H9 (cell line): ENCODE measurements around the gene TRIM40. TPM values are rescaled to one million over a fixed set of nuclear protein-coding genes. Genes with fewer than 3 reads are reported as not detected.

Experiments
- DNase-seq: peaks from one replicate; pipeline ENCODE4 v3.0.0-alpha.2; 2017
- H2AFZ ChIP-seq: one replicate; pipeline ENCODE4 v1.6.1; 2013; ENCODE audit warnings: mild to moderate bottlenecking, low read length, control low read depth, moderate library complexity
- H2AK5ac ChIP-seq: 2 replicates; pipeline ENCODE4 v1.6.1; 2013; ENCODE audit warnings: low read length, control low read depth, mixed read lengths; ENCODE audit not compliant: insufficient read length
- H2BK120ac ChIP-seq: one replicate; pipeline ENCODE4 v1.6.1; 2013; ENCODE audit warnings: low read depth, mild to moderate bottlenecking, low read length, control low read depth, inconsistent platforms; ENCODE audit not compliant: poor library complexity, severe bottlenecking
- H2BK12ac ChIP-seq: 2 replicates; pipeline ENCODE4 v1.6.1; 2013; ENCODE audit warnings: low read length, control low read depth, mixed read lengths, low read depth; ENCODE audit not compliant: insufficient read length
- H2BK15ac ChIP-seq: 2 replicates; pipeline ENCODE4 v1.6.1; 2013; ENCODE audit warnings: low read depth, low read length, control low read depth
- H2BK20ac ChIP-seq: one replicate; pipeline ENCODE4 v1.6.1; 2013; ENCODE audit warnings: low read depth, mild to moderate bottlenecking, low read length, control low read depth, inconsistent platforms; ENCODE audit not compliant: poor library complexity, severe bottlenecking
- H2BK5ac ChIP-seq: 2 replicates; pipeline ENCODE4 v1.6.1; 2013; ENCODE audit warnings: low read length, control low read depth, mixed read lengths; ENCODE audit not compliant: insufficient read length
- H3K14ac ChIP-seq: 2 replicates; pipeline ENCODE4 v1.6.1; 2013; ENCODE audit warnings: low read length, control low read depth; ENCODE audit not compliant: insufficient read depth
- H3K18ac ChIP-seq: 2 replicates; pipeline ENCODE4 v1.6.1; 2013; ENCODE audit warnings: low read depth, mild to moderate bottlenecking, mixed read lengths, low read length, control low read depth; ENCODE audit not compliant: insufficient read length
- H3K23ac ChIP-seq: 2 replicates; pipeline ENCODE4 v1.6.1; 2013; ENCODE audit warnings: low read length, control low read depth, mixed read lengths, low read depth; ENCODE audit not compliant: insufficient read length
- H3K23me2 ChIP-seq: 2 replicates; pipeline ENCODE4 v1.6.1; 2013; ENCODE audit warnings: low read depth, mild to moderate bottlenecking, mixed read lengths, low read length, control low read depth; ENCODE audit not compliant: insufficient read length, poor library complexity, severe bottlenecking
- H3K27ac ChIP-seq: 2 replicates; pipeline ENCODE4 v1.5.1; 2013; ENCODE audit warnings: low read length, control low read depth, mixed read lengths, low read depth; ENCODE audit not compliant: insufficient read length
- H3K27me3 ChIP-seq: 2 replicates; pipeline ENCODE4 v1.6.1; 2013; ENCODE audit warnings: low read length, control low read depth, inconsistent platforms; ENCODE audit not compliant: insufficient read depth
- H3K4ac ChIP-seq: 2 replicates; pipeline ENCODE4 v1.6.1; 2013; ENCODE audit warnings: low read depth, mild to moderate bottlenecking, control low read depth, inconsistent platforms, low read length, moderate library complexity
- H3K4me1 ChIP-seq: 2 replicates; pipeline ENCODE4 v1.6.1; 2013; ENCODE audit warnings: low read length, control low read depth, inconsistent platforms; ENCODE audit not compliant: insufficient read depth
- H3K4me2 ChIP-seq: 2 replicates; pipeline ENCODE4 v1.6.1; 2013; ENCODE audit warnings: low read length, control low read depth, mixed read lengths; ENCODE audit not compliant: insufficient read length, insufficient read depth
- H3K56ac ChIP-seq: 2 replicates; pipeline ENCODE4 v1.6.1; 2013; ENCODE audit warnings: low read depth, mild to moderate bottlenecking, mixed read lengths, low read length, control low read depth; ENCODE audit not compliant: insufficient read length
- H3K79me1 ChIP-seq: 2 replicates; pipeline ENCODE4 v1.6.1; 2013; ENCODE audit warnings: low read depth, mild to moderate bottlenecking, moderate library complexity, low read length, control low read depth, inconsistent platforms; ENCODE audit not compliant: insufficient read depth, poor library complexity, severe bottlenecking
- H3K79me2 ChIP-seq: 2 replicates; pipeline ENCODE4 v1.6.1; 2013; ENCODE audit warnings: low read length, control low read depth, inconsistent platforms; ENCODE audit not compliant: insufficient read depth
- H3K9ac ChIP-seq: 2 replicates; pipeline ENCODE4 v1.6.1; 2013; ENCODE audit warnings: low read length, control low read depth, mixed read lengths; ENCODE audit not compliant: insufficient read length; ENCODE audit errors: extremely low read depth
- H3K9me3 ChIP-seq: one replicate; pipeline ENCODE4 v1.6.1; 2013; ENCODE audit warnings: low read depth, low read length, inconsistent platforms; ENCODE audit not compliant: control insufficient read depth
- H3T11ph ChIP-seq: one replicate; pipeline ENCODE4 v1.6.1; 2013; ENCODE audit warnings: mild to moderate bottlenecking, low read length, control low read depth, inconsistent platforms
- H4K20me1 ChIP-seq: one replicate; pipeline ENCODE4 v1.6.1; 2013; ENCODE audit not compliant: control insufficient read depth, insufficient read length, insufficient read depth
- H4K5ac ChIP-seq: 2 replicates; pipeline ENCODE4 v1.6.1; 2013; ENCODE audit warnings: low read depth, mild to moderate bottlenecking, mixed read lengths, low read length, control low read depth; ENCODE audit not compliant: insufficient read length
- H4K8ac ChIP-seq: replicated peaks from 2 replicates; pipeline ENCODE4 v1.6.1; 2013; ENCODE audit warnings: low read length, control low read depth, mixed read lengths, low read depth; ENCODE audit not compliant: insufficient read length
- H4K91ac ChIP-seq: 2 replicates; pipeline ENCODE4 v1.6.1; 2013; ENCODE audit warnings: low read depth, mild to moderate bottlenecking, moderate library complexity, mixed read lengths, low read length, control low read depth; ENCODE audit not compliant: insufficient read length
- H3K27ac Mint-ChIP-seq, 3 experiments: 2 replicates in 2 of 3; 3 replicates in 1 of 3; pipeline ENCODE4 v1.8.0; 2020 to 2021; ENCODE audit warnings: mixed read lengths in 3 of 3, mild to moderate bottlenecking in 1 of 3, moderate library complexity in 1 of 3
- H3K27me3 Mint-ChIP-seq: 2 replicates; pipeline ENCODE4 v1.8.0; 2021; ENCODE audit warnings: low read depth, mild to moderate bottlenecking, moderate library complexity, mixed read lengths
- H3K36me3 Mint-ChIP-seq, 3 experiments: 2 replicates in 2 of 3; 3 replicates in 1 of 3; pipeline ENCODE4 v1.8.0; 2020 to 2021; ENCODE audit warnings: low read depth in 3 of 3, mixed read lengths in 3 of 3; ENCODE audit not compliant: insufficient read depth in 1 of 3
- H3K4me1 Mint-ChIP-seq, 2 experiments: 2 replicates each; pipeline ENCODE4 v1.8.0; 2020; ENCODE audit warnings: mixed read lengths in 2 of 2
- H3K4me3 Mint-ChIP-seq, 2 experiments: 2 replicates in 1 of 2; 3 replicates in 1 of 2; pipeline ENCODE4 v1.8.0; 2020 to 2021; ENCODE audit warnings: mild to moderate bottlenecking in 2 of 2, mixed read lengths in 2 of 2, moderate library complexity in 1 of 2
- H3K9me3 Mint-ChIP-seq, 2 experiments: 2 replicates in 1 of 2; 3 replicates in 1 of 2; pipeline ENCODE4 v1.8.0; 2020; ENCODE audit warnings: mild to moderate bottlenecking in 2 of 2, mixed read lengths in 2 of 2, moderate library complexity in 1 of 2
- WGBS: extraction: QIAGEN DNeasy Blood & Tissue Kit; methylation state at CpG from one replicate; pipeline ENCODE4 v1.1.7; 2013; ENCODE audit warnings: missing lambda C conversion rate, low lambda C conversion rate, mixed read lengths; ENCODE audit not compliant: insufficient read length; ENCODE audit errors: extremely low coverage; 5-methylcytosine and 5-hydroxymethylcytosine counted together
- total RNA-seq: library from RNA; stranded (reverse); gene quantifications from 2 replicates; pipeline ENCODE4 v1.2.1, GENCODE V29; 2021
- TF ChIP-seq, protein P1 (sequence below): fragments of 200-600 bp; sonication (generic); conservative IDR thresholded peaks from 3 replicates; pipeline ENCODE4 v1.8.0; 2021; ENCODE audit warnings: antibody characterized with exemption, mild to moderate bottlenecking

TRIM40 gene
- total RNA-seq, 1 experiment from 2014 or later: not detected

DNA sequence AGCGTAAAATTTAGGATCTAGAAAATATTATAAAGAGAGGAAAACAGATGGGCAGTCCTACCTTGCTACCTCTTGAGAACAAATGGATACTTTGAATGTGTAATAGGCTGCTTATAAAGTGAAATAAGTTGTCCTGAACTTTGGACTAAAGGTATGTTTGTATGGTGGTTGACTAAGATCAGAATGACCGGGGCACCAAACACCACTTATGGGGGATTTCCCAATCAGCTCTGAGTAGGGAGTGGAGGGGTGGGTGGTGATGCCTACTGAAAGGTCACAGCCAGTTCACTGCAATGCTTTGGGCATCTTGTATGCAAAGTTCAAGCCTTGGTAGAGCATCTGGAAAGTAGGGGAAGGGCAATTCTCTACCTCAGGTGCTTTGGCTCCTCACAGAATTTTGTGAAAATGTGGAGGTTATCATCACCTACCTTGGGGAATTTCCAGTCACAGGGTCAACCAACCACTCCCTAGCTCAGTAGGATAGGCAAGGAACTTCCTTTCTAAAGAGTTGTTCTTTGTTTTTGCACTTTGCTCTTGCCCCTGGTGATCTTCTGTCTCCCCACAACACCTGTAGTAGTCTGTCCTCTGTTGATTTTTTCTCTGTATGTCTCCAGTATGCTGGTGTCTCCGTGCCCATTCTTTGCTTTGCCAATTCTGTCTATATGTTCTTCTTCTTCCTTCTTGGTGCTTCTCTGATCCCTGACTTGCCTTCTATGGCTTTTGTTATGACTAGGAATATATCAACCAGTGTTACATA is 22.8 kb upstream of the TRIM40 start, which contains the start of gene TRIM31:
TSS of gene TRIM31 (minus strand) at position 88 of the 757 bp plus-strand sequence. CDS start 285 bp downstream, outside the sequence.
- Histone ChIP-seq H3T11ph (no peak within 1 kb of the TSS), H4K5ac (no peak within 1 kb of the TSS), H2BK15ac (no peak within 1 kb of the TSS), H2AK5ac (no peak within 1 kb of the TSS), H3K23ac (no peak within 1 kb of the TSS), H4K91ac (no peak within 1 kb of the TSS), H3K9ac (no peak within 1 kb of the TSS), H3K9me3 (no peaks in the 10 kb centered on the region), H4K20me1 (no peaks in the 10 kb centered on the region), H3K56ac (no peak within 1 kb of the TSS), H3K4me1 (no peaks in the 10 kb centered on the region), H3K23me2 (no peaks in the 10 kb centered on the region), H2BK12ac (no peak within 1 kb of the TSS), H3K4ac (no peak within 1 kb of the TSS), H2BK5ac (no peak within 1 kb of the TSS), H3K4me2 (no peak within 1 kb of the TSS), H2AFZ (no peak within 1 kb of the TSS), H3K18ac (no peak within 1 kb of the TSS), H3K79me1 (no peaks in the 10 kb centered on the region), H3K27me3 (no peaks in the 10 kb centered on the region; the same call in 1 of the 2 replicates), H4K8ac (no peak within 1 kb of the TSS), H3K79me2 (0 out of 2 replicates have a peak, but pooled peaks cover 2% of the 10 kb centered on the region), H3K14ac (no peak within 1 kb of the TSS), H2BK120ac (no peak within 1 kb of the TSS), H2BK20ac (no peak within 1 kb of the TSS), H3K27ac (no peak within 1 kb of the TSS)
- Mint-ChIP-seq H3K9me3 (no peaks in the 10 kb centered on the region), H3K27ac (no peak within 1 kb of the TSS), H3K36me3 (no peaks in the 10 kb centered on the region), H3K27me3 (peaks cover 64% of the 10 kb centered on the region), H3K4me3 (no peak within 1 kb of the TSS), H3K4me1 (no peaks in the 10 kb centered on the region)
- TF ChIP-seq, protein P1, sequence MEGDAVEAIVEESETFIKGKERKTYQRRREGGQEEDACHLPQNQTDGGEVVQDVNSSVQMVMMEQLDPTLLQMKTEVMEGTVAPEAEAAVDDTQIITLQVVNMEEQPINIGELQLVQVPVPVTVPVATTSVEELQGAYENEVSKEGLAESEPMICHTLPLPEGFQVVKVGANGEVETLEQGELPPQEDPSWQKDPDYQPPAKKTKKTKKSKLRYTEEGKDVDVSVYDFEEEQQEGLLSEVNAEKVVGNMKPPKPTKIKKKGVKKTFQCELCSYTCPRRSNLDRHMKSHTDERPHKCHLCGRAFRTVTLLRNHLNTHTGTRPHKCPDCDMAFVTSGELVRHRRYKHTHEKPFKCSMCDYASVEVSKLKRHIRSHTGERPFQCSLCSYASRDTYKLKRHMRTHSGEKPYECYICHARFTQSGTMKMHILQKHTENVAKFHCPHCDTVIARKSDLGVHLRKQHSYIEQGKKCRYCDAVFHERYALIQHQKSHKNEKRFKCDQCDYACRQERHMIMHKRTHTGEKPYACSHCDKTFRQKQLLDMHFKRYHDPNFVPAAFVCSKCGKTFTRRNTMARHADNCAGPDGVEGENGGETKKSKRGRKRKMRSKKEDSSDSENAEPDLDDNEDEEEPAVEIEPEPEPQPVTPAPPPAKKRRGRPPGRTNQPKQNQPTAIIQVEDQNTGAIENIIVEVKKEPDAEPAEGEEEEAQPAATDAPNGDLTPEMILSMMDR: no peak
- 100% methylated on average over 1 of the region's 3 CpGs for WGBS
- DNase-seq: no peak
